IgD-negative memory B cell (primary cell): ENCODE results near the gene RASGRP1. TPM values are rescaled to one million over a fixed set of nuclear protein-coding genes. Genes with fewer than 3 reads are reported as not detected.

Experiments
- H3K27ac Mint-ChIP-seq, 3 donors: one replicate each; pipeline ENCODE4 v1.8.0; 2020 to 2022; ENCODE audit warnings: mild to moderate bottlenecking in 3 of 3, mixed read lengths in 3 of 3, moderate library complexity in 1 of 3
- H3K27me3 Mint-ChIP-seq: one replicate; pipeline ENCODE4 v1.8.0; 2021; ENCODE audit warnings: mixed read lengths
- H3K36me3 Mint-ChIP-seq: one replicate; pipeline ENCODE4 v1.8.0; 2020; ENCODE audit warnings: mild to moderate bottlenecking, mixed read lengths
- H3K4me1 Mint-ChIP-seq, 3 donors: one replicate each; pipeline ENCODE4 v1.8.0; 2020 to 2022; ENCODE audit warnings: mixed read lengths in 3 of 3, mild to moderate bottlenecking in 1 of 3
- H3K4me3 Mint-ChIP-seq, 4 donors: one replicate each; pipeline ENCODE4 v1.8.0; 2020 to 2022; ENCODE audit warnings: mild to moderate bottlenecking in 4 of 4, mixed read lengths in 4 of 4, moderate library complexity in 3 of 4
- H3K9me3 Mint-ChIP-seq, 3 donors: one replicate each; pipeline ENCODE4 v1.8.0; 2020 to 2021; ENCODE audit warnings: mixed read lengths in 3 of 3, mild to moderate bottlenecking in 1 of 3
- polyA plus RNA-seq: library from polyadenylated mRNA; unstranded; fragments of 300-500 nt; fragmentation: Illumina TruSeq; gene quantifications from one replicate; pipeline ENCODE4 v1.2.3, GENCODE V29; 2021

The RASGRP1 gene
- polyA plus RNA-seq, 1 donor from 2014 or later = 32.6 TPM

DNA sequence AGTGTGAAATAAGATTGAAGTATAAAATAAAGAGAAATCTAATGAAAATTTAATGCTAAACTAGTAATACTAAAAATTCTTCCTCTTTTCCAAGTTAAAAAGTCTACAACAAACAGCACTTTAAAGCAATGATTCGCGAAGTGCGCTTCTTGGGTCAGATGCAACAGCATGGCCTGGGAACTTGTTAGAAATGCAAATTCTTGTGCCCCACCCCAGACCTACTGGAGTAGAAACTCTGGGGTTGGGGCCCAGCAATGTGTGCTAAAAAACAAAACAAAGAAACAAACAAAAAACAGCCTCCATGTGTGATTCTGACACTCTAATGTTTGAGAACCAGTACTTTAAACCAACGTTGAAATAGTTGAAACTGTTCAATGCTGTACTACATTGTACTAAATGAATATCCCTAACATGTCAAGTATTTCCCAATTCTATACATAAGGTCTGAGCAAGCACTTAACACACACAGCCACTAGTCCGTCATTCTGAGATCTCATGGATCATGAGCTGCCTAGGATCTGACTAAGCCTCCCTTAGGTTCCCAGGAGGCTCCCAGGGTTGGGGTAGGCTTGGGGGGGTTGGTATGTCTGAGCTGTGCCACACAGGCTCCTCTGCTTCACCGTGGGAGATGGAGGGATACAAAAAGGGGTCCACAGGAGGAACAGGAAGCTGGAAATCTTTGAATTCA, 6.1 kb downstream of the RASGRP1 start:
- Mint-ChIP-seq H3K9me3 (no peaks in the 10 kb centered on the region), H3K4me3 (peak overlapping the region; percentile 39 to 99 (median 73)), H3K4me1 (peaks cover 57 to 77% (median 63%) of the 10 kb centered on the region in 3 donors), H3K36me3 (peaks cover 11% of the 10 kb centered on the region), H3K27me3 (no peaks in the 10 kb centered on the region), H3K27ac (peak overlapping the region; percentile 49 to 96 (median 86))

DNA sequence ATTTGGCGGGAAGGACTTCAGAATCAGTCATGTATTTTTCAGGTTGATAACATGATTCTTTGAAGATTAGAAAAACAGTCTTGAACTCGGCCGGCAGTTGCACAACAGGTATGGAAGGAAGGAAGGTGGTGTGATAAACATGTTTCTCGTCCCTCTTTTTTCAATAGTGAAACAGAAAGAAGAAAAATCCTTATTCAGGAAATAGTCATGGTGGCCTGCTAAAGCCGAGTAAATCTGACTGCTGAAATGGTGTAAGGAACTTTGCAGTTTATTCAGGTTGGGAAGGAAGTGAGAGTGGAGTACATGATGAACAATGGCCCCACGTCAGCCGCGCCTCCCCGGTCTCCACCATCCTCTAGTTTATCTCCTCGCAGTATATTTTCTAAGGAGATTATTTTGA, 6.7 kb downstream of the RASGRP1 start:
- H3K4me1 Mint-ChIP-seq = peaks cover 60 to 76% (median 62%) of the 10 kb centered on the region in 3 donors
- peak overlapping the region; percentile 55 to 96 (median 86) for H3K27ac Mint-ChIP-seq

DNA sequence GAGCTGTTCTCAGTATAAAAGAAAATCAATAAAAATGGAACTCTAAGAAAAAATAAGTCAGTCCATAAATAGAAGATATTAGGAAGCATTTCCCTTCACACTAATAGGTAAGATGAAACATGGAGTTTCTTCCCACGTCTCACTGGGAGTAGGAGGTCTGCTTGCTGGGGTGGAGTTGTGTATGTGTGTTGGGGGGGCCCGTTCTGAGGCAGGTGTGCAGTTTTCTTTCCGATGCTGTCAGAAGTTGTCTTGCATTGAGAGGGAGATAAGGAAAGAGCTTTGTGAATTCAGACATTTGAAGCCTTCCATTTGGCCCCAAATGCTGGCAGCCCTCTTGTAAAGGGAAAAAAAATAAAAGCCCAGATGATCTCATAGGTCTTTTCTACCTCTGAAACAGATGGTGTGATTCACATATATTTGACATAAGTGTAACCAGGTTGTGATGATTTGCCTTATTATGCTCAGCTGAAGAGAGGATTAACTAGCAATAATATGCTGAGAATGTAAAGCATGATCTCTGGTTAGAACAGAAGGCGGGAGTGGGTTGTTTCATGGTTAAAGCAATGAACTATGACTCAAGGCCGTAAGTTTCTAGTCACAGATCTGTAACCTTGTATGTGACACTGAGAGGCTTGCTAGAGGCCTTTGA, 8.8 kb downstream of the RASGRP1 start:
- Mint-ChIP-seq H3K9me3 (no peaks in the 10 kb centered on the region), H3K36me3 (peaks cover 11% of the 10 kb centered on the region), H3K4me1 (peaks cover 49 to 65% (median 61%) of the 10 kb centered on the region in 3 donors), H3K27ac (peak overlapping the region in 2 of 3 donors; percentile 38 to 55), H3K27me3 (no peaks in the 10 kb centered on the region), H3K4me3 (no peak overlapping the region)

More for the DNA sequence above, 6.7 kb downstream of the RASGRP1 start:
- Mint-ChIP-seq H3K9me3 (no peaks in the 10 kb centered on the region), H3K36me3 (peaks cover 11% of the 10 kb centered on the region), H3K27me3 (no peaks in the 10 kb centered on the region), H3K4me3 (peak overlapping the region in 3 of 4 donors; percentile 69 to 99 (median 77))

DNA sequence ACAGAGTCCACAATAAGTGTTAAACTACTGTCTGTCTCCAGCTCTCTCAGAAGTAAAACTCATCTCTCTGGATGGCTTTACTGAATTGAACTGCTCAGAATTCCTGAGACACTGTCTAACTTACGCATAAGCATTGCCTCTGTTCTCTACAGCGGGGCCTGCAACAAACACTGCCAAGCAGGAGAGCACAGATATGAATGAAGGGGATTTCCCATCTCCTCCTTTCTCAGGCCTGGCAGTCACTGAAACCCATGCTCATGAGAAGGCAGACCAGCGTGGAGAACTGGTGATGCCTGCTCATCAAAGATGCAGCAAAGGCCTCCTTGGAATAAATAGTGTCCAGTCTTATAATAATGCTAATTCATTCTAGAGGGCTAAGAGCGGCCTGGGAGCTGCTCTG, 10.3 kb downstream of the RASGRP1 start:
- H3K9me3 Mint-ChIP-seq = no peaks in the 10 kb centered on the region
- H3K4me3 Mint-ChIP-seq = peak overlapping the region in 1 of 4 donors; percentile 39
- H3K27ac Mint-ChIP-seq = no peak overlapping the region
- H3K4me1 Mint-ChIP-seq = peaks cover 47 to 53% (median 52%) of the 10 kb centered on the region in 3 donors
- H3K27me3 Mint-ChIP-seq = no peaks in the 10 kb centered on the region
- H3K36me3 Mint-ChIP-seq = peaks cover 10% of the 10 kb centered on the region

DNA sequence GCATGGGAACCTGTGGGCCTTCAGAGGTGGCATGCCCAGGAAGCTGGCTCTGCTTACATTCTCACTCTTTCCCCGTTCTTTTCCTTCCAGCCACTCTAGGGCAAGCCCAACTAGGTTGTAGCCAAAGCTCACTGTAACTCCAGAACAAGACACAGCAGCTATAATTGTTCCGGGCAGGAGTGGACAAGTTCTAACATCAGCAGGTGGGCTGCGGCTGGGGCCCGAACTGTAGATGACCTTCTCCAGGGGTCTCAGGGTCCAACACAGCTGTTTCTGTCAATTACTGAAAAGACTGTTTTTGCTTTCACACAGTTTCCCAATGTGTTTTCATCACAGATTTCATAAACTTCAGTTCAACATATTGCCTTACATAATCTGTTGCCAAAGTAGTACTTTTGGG, 11.5 kb downstream of the RASGRP1 start:
- no peak overlapping the region for H3K4me3 Mint-ChIP-seq
- H3K9me3 Mint-ChIP-seq = no peaks in the 10 kb centered on the region
- H3K27me3 Mint-ChIP-seq = no peaks in the 10 kb centered on the region
- H3K27ac Mint-ChIP-seq = peak overlapping the region in 1 of 3 donors; percentile 29
- H3K4me1 Mint-ChIP-seq = peaks cover 39 to 42% (median 41%) of the 10 kb centered on the region in 3 donors
- H3K36me3 Mint-ChIP-seq = peaks cover 7% of the 10 kb centered on the region

DNA sequence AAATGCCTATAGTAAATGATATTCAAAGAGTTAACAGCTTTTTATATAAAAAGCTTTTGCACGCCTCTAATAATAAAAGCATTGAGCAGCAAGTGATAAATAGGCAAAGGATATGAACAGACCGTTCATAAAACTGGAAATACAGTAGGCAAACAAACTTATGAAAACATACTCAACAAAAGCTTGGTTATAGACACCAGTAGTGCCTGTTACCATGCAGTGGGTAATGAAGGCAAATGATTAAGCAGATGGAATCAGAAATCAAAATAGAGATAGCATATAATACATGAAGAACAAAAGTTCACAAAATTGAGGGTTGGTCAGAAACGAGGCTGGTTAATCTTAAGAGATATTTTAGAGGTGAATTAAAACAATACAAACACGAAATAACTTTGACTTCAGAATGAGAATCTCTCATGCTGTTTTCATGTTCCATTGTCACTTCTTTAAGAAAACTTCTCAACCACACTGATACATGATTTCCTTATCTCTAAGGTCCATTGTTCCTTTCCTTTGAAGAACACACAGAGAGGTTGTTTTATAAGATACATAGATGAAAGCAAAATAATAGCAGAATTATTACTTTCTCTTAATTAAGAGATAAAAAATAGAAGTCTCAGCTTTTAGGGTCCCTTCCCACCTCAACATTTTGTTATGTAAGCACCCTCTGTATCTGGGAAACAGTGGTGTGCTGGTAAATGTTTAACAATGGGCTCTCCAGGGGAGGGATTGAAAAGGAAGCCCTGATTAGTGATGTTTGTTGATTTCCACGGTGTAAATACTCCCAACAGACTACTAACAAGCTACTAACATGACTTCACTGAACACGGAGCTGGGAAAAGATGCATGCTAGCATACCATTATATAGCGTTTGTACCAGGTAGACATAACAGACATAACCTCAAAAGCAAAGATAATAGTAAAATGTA, 12.6 kb downstream of the RASGRP1 start:
- Mint-ChIP-seq H3K27me3 (no peaks in the 10 kb centered on the region), H3K4me3 (no peak overlapping the region), H3K9me3 (no peaks in the 10 kb centered on the region), H3K4me1 (peaks cover 28 to 36% (median 33%) of the 10 kb centered on the region in 3 donors), H3K27ac (no peak overlapping the region), H3K36me3 (peaks cover 11% of the 10 kb centered on the region)

DNA sequence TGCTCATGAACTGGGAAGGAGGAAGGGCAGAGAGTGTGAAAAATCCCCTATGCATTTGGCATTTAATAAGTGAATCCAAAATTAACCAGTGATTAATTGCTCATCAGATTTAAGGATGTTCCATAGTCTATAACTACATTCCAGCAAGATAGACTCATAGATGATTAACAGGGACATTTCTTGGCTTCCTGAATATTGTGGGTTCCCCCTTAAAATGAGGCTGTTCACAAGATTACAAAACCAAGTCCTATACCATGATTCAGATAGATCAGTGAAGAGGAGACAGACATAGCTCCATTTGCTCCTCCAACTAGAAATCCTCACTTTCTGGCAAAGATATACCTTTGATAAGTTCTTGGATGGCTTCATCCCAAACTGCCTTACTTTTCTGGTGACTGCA, 15.4 kb downstream of the RASGRP1 start:
- H3K4me1 Mint-ChIP-seq = peaks cover 24 to 28% (median 24%) of the 10 kb centered on the region in 3 donors
- no peaks in the 10 kb centered on the region for H3K9me3 Mint-ChIP-seq
- no peaks in the 10 kb centered on the region for H3K27me3 Mint-ChIP-seq
- peaks cover 13% of the 10 kb centered on the region for H3K36me3 Mint-ChIP-seq
- no peak overlapping the region for H3K27ac Mint-ChIP-seq
- no peak overlapping the region for H3K4me3 Mint-ChIP-seq

DNA sequence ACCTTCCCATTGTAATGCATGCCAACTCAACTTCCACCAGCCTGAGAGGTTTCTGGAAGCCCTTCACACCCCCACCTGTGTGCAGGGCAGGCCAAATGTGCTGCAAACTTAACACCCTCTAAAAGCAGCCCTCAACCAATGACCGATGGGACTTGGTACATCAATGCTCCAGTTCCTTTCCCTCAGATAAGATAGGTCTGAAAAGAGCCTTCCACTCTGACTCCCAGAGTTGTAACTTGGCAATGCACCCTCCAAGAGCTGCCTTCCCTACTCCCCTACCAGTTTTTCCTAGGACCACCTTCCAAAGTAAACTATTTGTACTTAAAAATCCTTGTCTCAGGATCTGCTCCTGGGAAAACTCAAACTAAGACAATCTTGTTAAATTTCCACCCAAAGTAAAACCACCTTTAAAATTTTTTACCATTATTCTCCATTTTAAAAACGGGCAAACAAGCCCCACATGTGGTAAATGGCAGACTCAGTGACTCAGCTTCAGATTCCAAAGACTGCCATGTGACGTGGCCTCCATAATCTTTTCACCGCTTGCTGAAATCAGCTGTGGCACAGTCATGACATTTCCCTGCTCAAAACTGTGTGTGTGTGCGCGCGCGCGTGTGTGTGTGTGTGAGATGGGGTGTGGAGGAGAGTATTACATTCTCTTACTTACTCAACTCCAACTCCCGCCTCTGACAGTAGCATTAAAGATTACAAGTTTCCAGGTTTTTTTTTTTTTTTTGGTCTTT, 17.2 kb downstream of the RASGRP1 start:
- Mint-ChIP-seq H3K27me3 (no peaks in the 10 kb centered on the region), H3K36me3 (peaks cover 13% of the 10 kb centered on the region), H3K4me1 (peaks cover 13 to 17% (median 13%) of the 10 kb centered on the region in 3 donors), H3K4me3 (peak overlapping the region in 2 of 4 donors; percentile 22 to 23), H3K27ac (no peak overlapping the region), H3K9me3 (no peaks in the 10 kb centered on the region)

DNA sequence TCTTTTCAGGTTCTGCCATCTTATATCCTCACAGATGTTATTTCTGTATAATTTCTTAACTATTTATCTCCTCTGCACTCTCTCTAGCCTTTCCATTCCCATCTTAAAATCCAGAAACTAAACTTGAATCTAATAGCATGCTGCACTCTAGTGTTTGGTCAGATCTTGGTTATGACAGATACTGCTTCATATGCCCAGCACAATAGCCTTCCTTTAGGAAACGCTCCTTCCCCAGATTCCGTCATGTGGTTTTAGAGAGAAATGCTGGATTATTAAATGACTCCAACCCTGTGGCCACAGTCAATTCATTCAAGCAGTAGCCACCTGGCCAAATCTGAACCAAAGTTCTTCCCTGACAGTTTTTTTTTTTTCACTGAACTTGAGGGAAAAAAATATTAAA, 19.4 kb downstream of the RASGRP1 start:
- H3K4me1 Mint-ChIP-seq = peaks cover 11 to 27% (median 15%) of the 10 kb centered on the region in 3 donors

DNA sequence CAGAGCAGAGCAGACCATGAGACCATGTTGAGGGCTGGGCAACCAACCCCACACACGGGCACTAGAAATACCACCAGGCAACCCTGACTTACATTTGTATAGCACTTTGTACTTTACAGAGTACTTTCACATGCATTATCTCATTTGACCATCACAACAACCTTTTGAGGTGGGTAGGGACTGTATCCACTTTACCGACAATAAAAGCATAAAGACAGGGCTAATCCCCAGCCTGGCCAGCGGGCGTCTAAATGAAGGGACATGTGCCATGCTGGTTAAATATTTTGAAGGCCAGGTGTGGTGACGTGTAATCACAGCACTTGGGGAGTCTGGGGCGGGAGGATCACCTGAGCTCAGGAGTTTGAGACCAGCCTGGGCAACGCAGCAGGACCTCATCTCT, 23.6 kb downstream of the RASGRP1 start:
- H3K27ac Mint-ChIP-seq = peak overlapping the region in 2 of 3 donors; percentile 14 to 19
- no peaks in the 10 kb centered on the region for H3K27me3 Mint-ChIP-seq
- peaks cover 2% of the 10 kb centered on the region for H3K36me3 Mint-ChIP-seq
- H3K4me1 Mint-ChIP-seq = peaks cover 17 to 38% (median 22%) of the 10 kb centered on the region in 3 donors
- no peaks in the 10 kb centered on the region for H3K9me3 Mint-ChIP-seq
- H3K4me3 Mint-ChIP-seq = no peak overlapping the region

More for the DNA sequence above, 19.4 kb downstream of the RASGRP1 start:
- no peaks in the 10 kb centered on the region for H3K27me3 Mint-ChIP-seq
- H3K4me3 Mint-ChIP-seq = no peak overlapping the region
- no peak overlapping the region for H3K27ac Mint-ChIP-seq
- H3K36me3 Mint-ChIP-seq = peaks cover 11% of the 10 kb centered on the region
- no peaks in the 10 kb centered on the region for H3K9me3 Mint-ChIP-seq

DNA sequence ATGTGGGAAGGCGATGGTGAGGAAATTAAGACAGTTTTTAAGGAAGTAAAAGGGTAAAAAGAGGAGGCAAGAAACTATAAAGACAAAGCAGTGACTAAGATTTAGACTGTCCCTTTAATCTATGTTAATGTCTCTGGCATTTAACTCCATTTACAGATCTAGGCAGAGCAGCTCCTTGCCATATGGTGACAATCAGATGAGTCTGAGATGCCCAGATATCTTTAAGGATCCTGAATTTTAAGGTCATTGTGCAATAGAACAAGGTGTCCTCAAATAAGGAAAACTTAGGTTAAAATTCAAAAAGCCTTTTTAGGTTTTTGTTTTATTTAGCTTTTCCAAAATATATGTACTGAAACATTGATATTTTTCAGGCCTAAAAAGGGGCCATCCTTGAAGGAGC, 24.1 kb downstream of the RASGRP1 start:
- peak overlapping the region in 1 of 3 donors; percentile 1 for H3K27ac Mint-ChIP-seq
- peaks cover 21 to 42% (median 25%) of the 10 kb centered on the region in 3 donors for H3K4me1 Mint-ChIP-seq
- H3K9me3 Mint-ChIP-seq = no peaks in the 10 kb centered on the region
- H3K27me3 Mint-ChIP-seq = no peaks in the 10 kb centered on the region
- H3K4me3 Mint-ChIP-seq = no peak overlapping the region
- H3K36me3 Mint-ChIP-seq = peaks cover 2% of the 10 kb centered on the region

DNA sequence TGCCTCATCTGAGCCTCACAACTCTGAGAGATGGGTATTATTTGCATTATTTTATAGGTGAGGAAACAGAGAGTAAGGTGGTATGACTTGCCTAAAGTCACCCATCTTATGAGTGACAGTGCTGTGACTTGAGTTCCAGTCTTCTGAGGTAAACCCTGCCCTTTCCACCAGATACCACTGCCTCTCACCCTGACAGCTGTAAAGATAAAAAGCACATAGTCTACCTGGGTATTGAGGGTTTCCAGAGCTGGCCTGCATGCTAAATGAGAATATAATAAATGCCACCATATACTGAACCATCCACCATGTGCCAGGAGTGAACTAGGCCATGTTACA, 25.6 kb downstream of the RASGRP1 start:
- Mint-ChIP-seq H3K27ac (no peak overlapping the region), H3K4me3 (peak overlapping the region in 1 of 4 donors; percentile 44), H3K36me3 (no peaks in the 10 kb centered on the region), H3K27me3 (no peaks in the 10 kb centered on the region), H3K9me3 (no peaks in the 10 kb centered on the region), H3K4me1 (peaks cover 23 to 39% (median 30%) of the 10 kb centered on the region in 3 donors)

DNA sequence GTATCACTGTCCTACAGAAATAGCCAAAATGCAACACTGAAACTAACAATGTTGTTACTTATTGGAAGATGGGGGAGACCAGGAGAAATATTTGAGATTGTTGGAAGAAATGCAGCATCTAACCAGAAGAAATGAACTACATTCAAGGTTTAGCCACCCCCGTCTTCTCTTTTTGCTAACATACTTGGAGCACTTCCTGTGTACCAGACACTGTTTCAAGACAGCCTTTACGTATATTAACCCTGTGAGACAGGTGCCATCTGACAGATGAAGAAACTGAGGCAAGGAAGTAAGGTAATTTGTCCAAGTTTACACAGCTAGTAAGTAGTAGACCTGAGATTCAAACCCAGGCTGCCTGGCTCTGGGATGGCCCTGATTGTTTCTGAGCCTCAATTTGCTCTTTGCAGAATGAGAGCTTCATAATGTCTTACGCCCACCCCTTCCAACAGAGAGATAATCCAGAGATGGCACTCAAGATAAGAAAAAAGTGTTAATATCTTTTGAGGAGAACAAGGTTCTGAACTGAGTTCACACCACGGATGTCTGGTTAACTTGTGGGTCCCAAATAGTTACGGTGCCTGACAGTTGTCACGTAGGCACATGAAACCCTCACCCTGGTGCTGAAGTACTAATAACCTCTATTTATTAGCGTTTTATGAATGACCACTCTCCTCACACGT, 26.1 kb downstream of the RASGRP1 start:
- Mint-ChIP-seq H3K4me1 (peaks cover 24 to 40% (median 31%) of the 10 kb centered on the region in 3 donors), H3K27me3 (no peaks in the 10 kb centered on the region), H3K9me3 (no peaks in the 10 kb centered on the region), H3K4me3 (peak overlapping the region in 1 of 4 donors; percentile 1), H3K27ac (no peak overlapping the region), H3K36me3 (no peaks in the 10 kb centered on the region)

DNA sequence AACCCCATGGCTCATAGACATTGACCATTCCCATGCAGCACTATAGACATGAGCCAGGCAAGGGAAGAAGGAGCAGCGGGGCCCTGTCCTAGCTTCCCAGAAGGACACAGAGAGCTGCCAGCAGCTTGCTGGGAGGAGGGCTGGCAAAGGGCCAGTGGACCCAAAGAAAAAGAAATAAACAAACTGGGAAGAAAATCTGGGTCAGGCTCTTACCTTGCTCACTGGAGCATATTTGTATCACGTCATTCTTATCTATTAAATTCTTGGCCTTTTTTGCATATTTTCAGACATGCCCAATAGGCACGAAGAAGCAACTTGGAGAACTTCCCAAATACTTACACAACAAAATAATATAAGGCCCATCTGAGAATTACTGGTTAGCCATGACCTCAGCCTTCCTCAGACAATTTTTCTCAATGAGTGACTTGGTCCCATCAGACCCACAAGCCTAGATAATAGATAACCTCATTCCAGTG, 28.4 kb downstream of the RASGRP1 start:
- Mint-ChIP-seq H3K27me3 (no peaks in the 10 kb centered on the region), H3K4me3 (no peak overlapping the region), H3K36me3 (peaks cover 2% of the 10 kb centered on the region), H3K9me3 (no peaks in the 10 kb centered on the region), H3K27ac (no peak overlapping the region), H3K4me1 (peaks cover 20 to 31% (median 30%) of the 10 kb centered on the region in 3 donors)
